Keratinocyte (primary cell): ENCODE results near the gene TADA3. TPM values are rescaled to one million over a fixed set of nuclear protein-coding genes. Genes with fewer than 3 reads are reported as not detected.

ENCODE experiments used
- DNase-seq: peaks from one replicate; pipeline ENCODE4 v3.0.0-alpha.2; 2011; ENCODE audit warnings: low read depth, missing footprints, low spot score
- FAIRE-seq: peaks from 2 replicates; lab custom pipeline; 2011; peaks lifted over from hg19 to GRCh38; lab: Jason Lieb, UNC
- H2AFZ ChIP-seq: 2 replicates; pipeline ENCODE4 v1.6.0; 2012; ENCODE audit warnings: low read length, control low read depth, inconsistent platforms; ENCODE audit not compliant: control insufficient read depth
- H3K27ac ChIP-seq: 2 replicates; pipeline ENCODE4 v1.5.1; 2011; ENCODE audit warnings: low read length; ENCODE audit not compliant: control insufficient read depth, insufficient read depth
- H3K27me3 ChIP-seq: 3 replicates; pipeline ENCODE4 v1.6.0; 2011; ENCODE audit warnings: low read length; ENCODE audit not compliant: control insufficient read depth, insufficient read depth; ENCODE audit errors: extremely low read depth
- H3K36me3 ChIP-seq, 2 experiments: 2 replicates in 1 of 2; 3 replicates in 1 of 2; pipeline ENCODE4 v1.5.1; 2011; ENCODE audit warnings: low read length in 2 of 2, mild to moderate bottlenecking in 1 of 2; ENCODE audit not compliant: control insufficient read depth in 2 of 2, insufficient read depth in 2 of 2; ENCODE audit errors: extremely low read depth in 1 of 2
- H3K4me1 ChIP-seq: 3 replicates; pipeline ENCODE4 v1.5.1; 2011; ENCODE audit warnings: low read length; ENCODE audit not compliant: control insufficient read depth, insufficient read depth; ENCODE audit errors: extremely low read depth
- H3K4me2 ChIP-seq: 3 replicates; pipeline ENCODE4 v1.6.0; 2011; ENCODE audit warnings: low read depth, low read length; ENCODE audit not compliant: control insufficient read depth, insufficient read depth; ENCODE audit errors: extremely low read depth
- H3K4me3 ChIP-seq, 3 experiments: fragments of 200-600 bp in 1 of 3; sonication (generic) in 1 of 3; 2 replicates in 2 of 3; 3 replicates in 1 of 3; pipeline ENCODE4 v1.5.1; 2011 to 2016; ENCODE audit warnings: low read length in 3 of 3, mild to moderate bottlenecking in 3 of 3, control low read depth in 2 of 3, inconsistent platforms in 1 of 3, low read depth in 1 of 3, mixed read lengths in 1 of 3, mixed run types in 1 of 3, moderate library complexity in 1 of 3; ENCODE audit not compliant: control insufficient read depth in 2 of 3, insufficient read depth in 2 of 3; ENCODE audit errors: extremely low read depth in 1 of 3
- H3K79me2 ChIP-seq: 2 replicates; pipeline ENCODE4 v1.6.0; 2012; ENCODE audit warnings: low read length; ENCODE audit not compliant: control insufficient read depth, insufficient read depth
- H3K9ac ChIP-seq: 3 replicates; pipeline ENCODE4 v1.6.0; 2011; ENCODE audit warnings: low read length; ENCODE audit not compliant: control insufficient read depth, insufficient read depth; ENCODE audit errors: extremely low read depth
- H3K9me1 ChIP-seq: 3 replicates; pipeline ENCODE4 v1.6.0; 2011; ENCODE audit warnings: low read length; ENCODE audit not compliant: control insufficient read depth, insufficient read depth; ENCODE audit errors: extremely low read depth
- H3K9me3 ChIP-seq: 2 replicates; pipeline ENCODE4 v1.5.1; 2012; ENCODE audit warnings: low read depth, low read length; ENCODE audit not compliant: control insufficient read depth
- H4K20me1 ChIP-seq: 3 replicates; pipeline ENCODE4 v1.6.0; 2011; ENCODE audit warnings: low read length; ENCODE audit not compliant: control insufficient read depth, insufficient read depth; ENCODE audit errors: extremely low read depth
- EZH2 ChIP-seq: IDR thresholded peaks from one replicate; pipeline ENCODE4 v1.6.1; 2012; ENCODE audit warnings: inconsistent platforms, mild to moderate bottlenecking, low read length, moderate library complexity
- dilution Hi-C: fragments of 300-500 bp; cut with MboI; formaldehyde crosslinking; loops from one replicate; pipeline ENCODE4 v1.7.0; 2020; ENCODE audit warnings: low sequenced_read_pairs; ENCODE audit not compliant: extremely low pct_ligation_motif_present
- polyA plus RNA-seq, 5 experiments: library from polyadenylated mRNA; depleted of rRNA in 3 of 5; stranded (reverse) in 3 of 5; stranded (forward) in 1 of 5; unstranded in 1 of 5; fragments of >200 nt; gene quantifications; 1 replicate in 1 of 5; 2 replicates in 3 of 5; 3 replicates in 1 of 5; pipeline versions ENCODE4 v1.2.1 to v1.2.3, GENCODE V29; 2011 to 2012; ENCODE audit warnings: missing spikeins in 2 of 5, low read depth in 1 of 5, low replicate concordance in 1 of 5
- TF ChIP-seq, protein P1 (sequence below), 3 experiments: IDR thresholded peaks in 1 of 3; conservative IDR thresholded peaks in 1 of 3; optimal IDR thresholded peaks in 1 of 3; 2 replicates in 2 of 3; 3 replicates in 1 of 3; pipeline versions ENCODE3 to v1.5.1; 2011; ENCODE audit warnings: low read length in 3 of 3, mild to moderate bottlenecking in 3 of 3, moderate library complexity in 2 of 3, control low read depth in 1 of 3, inconsistent platforms in 1 of 3; ENCODE audit not compliant: insufficient read depth in 2 of 3; ENCODE audit errors: extremely low read depth in 1 of 3

TADA3 gene
- polyA plus RNA-seq, 1 donor (not counting 4 experiments of a cell fraction or from before 2014, with no cell fraction given), result 29.6 TPM

GRCh38 chr3:9810846-9811245 is 18.6 kb upstream of the TADA3 start:
- Histone ChIP-seq H4K20me1 (no peaks in the 10 kb centered on the region), H3K27ac (no peak overlapping the region), H3K4me3 (peak overlapping the region in 2 of 3 experiments; percentile 60 to 63), H3K9ac (peak overlapping the region; percentile 55), H3K9me3 (no peaks in the 10 kb centered on the region), H3K9me1 (no peaks in the 10 kb centered on the region), H3K4me2 (peak overlapping the region; percentile 90), H3K79me2 (no peaks in the 10 kb centered on the region), H3K27me3 (no peaks in the 10 kb centered on the region), H3K4me1 (peaks cover 7% of the 10 kb centered on the region), H3K36me3 (peaks cover 3 to 10% of the 10 kb centered on the region in 2 experiments), H2AFZ (peak overlapping the region; percentile 40)
- DNase-seq (no peak), FAIRE-seq (no peak)
- dilution Hi-C loops, result no loop called here
- TF ChIP-seq, protein P1, sequence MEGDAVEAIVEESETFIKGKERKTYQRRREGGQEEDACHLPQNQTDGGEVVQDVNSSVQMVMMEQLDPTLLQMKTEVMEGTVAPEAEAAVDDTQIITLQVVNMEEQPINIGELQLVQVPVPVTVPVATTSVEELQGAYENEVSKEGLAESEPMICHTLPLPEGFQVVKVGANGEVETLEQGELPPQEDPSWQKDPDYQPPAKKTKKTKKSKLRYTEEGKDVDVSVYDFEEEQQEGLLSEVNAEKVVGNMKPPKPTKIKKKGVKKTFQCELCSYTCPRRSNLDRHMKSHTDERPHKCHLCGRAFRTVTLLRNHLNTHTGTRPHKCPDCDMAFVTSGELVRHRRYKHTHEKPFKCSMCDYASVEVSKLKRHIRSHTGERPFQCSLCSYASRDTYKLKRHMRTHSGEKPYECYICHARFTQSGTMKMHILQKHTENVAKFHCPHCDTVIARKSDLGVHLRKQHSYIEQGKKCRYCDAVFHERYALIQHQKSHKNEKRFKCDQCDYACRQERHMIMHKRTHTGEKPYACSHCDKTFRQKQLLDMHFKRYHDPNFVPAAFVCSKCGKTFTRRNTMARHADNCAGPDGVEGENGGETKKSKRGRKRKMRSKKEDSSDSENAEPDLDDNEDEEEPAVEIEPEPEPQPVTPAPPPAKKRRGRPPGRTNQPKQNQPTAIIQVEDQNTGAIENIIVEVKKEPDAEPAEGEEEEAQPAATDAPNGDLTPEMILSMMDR (optimal IDR thresholded peaks at IDR 0.05 in 1 of 3, IDR thresholded peaks at IDR 0.05 in 1 of 3, conservative IDR thresholded peaks at IDR 0.05 in 1 of 3; ENCODE audit: extremely low read depth in 1 of 3, insufficient read depth in 2 of 3, low read length in 3 of 3), result no peak
- no peak for TF ChIP-seq EZH2

DNA sequence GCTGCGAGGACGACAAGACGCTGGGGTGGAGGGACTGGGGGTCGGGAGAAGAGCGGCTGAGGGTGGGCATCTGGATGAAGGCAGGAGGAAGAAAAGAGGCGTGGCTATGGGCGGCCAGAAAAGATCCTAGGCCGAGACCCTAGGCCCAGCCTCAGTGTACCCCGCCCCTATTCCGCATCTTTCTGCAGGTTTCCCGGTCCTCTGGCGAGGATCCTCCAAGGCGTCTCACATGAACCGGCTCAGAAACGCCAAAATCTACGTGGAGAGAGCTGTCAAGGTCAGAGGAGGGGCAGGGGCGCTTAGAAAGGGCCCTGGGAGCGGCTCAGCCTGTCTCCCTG is 18.1 kb upstream of the TADA3 start:
- FAIRE-seq, result no peak
- peak overlapping the region; percentile 90 for H3K4me2 ChIP-seq
- no peaks in the 10 kb centered on the region for H3K9me3 ChIP-seq
- peak overlapping the region; percentile 42 to 63 (median 60) for H3K4me3 ChIP-seq
- dilution Hi-C loops, result no loop called here
- no peaks in the 10 kb centered on the region for H3K79me2 ChIP-seq
- H3K4me1 ChIP-seq, result peaks cover 7% of the 10 kb centered on the region
- H4K20me1 ChIP-seq, result no peaks in the 10 kb centered on the region
- H2AFZ ChIP-seq, result peak overlapping the region; percentile 40
- H3K9me1 ChIP-seq, result no peaks in the 10 kb centered on the region
- H3K27ac ChIP-seq, result no peak overlapping the region
- no peak for DNase-seq
- peak overlapping the region; percentile 55 for H3K9ac ChIP-seq
- H3K36me3 ChIP-seq, result peaks cover 7 to 11% of the 10 kb centered on the region in 2 experiments
- H3K27me3 ChIP-seq, result no peaks in the 10 kb centered on the region
- TF ChIP-seq, protein P1 (optimal IDR thresholded peaks at IDR 0.05 in 1 of 3, IDR thresholded peaks at IDR 0.05 in 1 of 3, conservative IDR thresholded peaks at IDR 0.05 in 1 of 3; ENCODE audit: extremely low read depth in 1 of 3, insufficient read depth in 2 of 3, low read length in 3 of 3), result no peak
- no peak for TF ChIP-seq EZH2
